ENCODE measurements around the gene ACSL3. TPM values are rescaled to one million over a fixed set of nuclear protein-coding genes. Genes with fewer than 3 reads are reported as not detected.

ACSL3 gene
- total and polyA plus RNA-seq, 2 donors (not counting 3 experiments of a cell fraction or from before 2014, with no cell fraction given), result 58.7 to 139 TPM

GRCh38 chr2:222927600-222927999, 66.8 kb downstream of the ACSL3 start:
- Histone ChIP-seq H3K4me1 (ENCODE audit: control insufficient read depth, extremely low read depth, insufficient read depth, low read length) (peaks cover 5% of the 10 kb centered on the region), H3K9me1 (replicated peaks; ENCODE audit: control insufficient read depth, extremely low read depth, insufficient read depth, low read length) (no peaks in the 10 kb centered on the region), H3K9ac (replicated peaks; ENCODE audit: extremely low read depth, insufficient read depth, low read length) (no peak overlapping the region), H3K36me3 (ENCODE audit: control insufficient read depth in 2 of 2, extremely low read depth in 1 of 2, insufficient read depth in 2 of 2, low read length in 2 of 2) (peaks cover 3 to 22% of the 10 kb centered on the region in 2 experiments), H3K4me2 (ENCODE audit: insufficient read depth, low read length) (no peak overlapping the region), H3K27ac (ENCODE audit: insufficient read depth, low read depth, low read length) (no peak overlapping the region), H3K27me3 (ENCODE audit: control insufficient read depth in 2 of 2, insufficient read depth in 2 of 2, low read length in 2 of 2) (no peaks in the 10 kb centered on the region), H3K9me3 (replicated peaks; ENCODE audit: control insufficient read depth, insufficient read depth, low read length) (no peaks in the 10 kb centered on the region), H4K20me1 (replicated peaks; ENCODE audit: control insufficient read depth, extremely low read depth, insufficient read depth, low read length) (no peaks in the 10 kb centered on the region), H3K79me2 (ENCODE audit: control insufficient read depth, insufficient read depth, low read length) (peaks cover 2% of the 10 kb centered on the region), H3K4me3 (replicated peaks in 1 of 3; ENCODE audit: insufficient read depth in 1 of 3, low read depth in 1 of 3, low read length in 3 of 3) (no peak overlapping the region), H2AFZ (ENCODE audit: low read depth, low read length) (no peak overlapping the region)
- no TSS peak for BruUV-seq (replicated peaks)
- intact Hi-C loops (cut with micrococcal nuclease) (no loop called here), dilution Hi-C loops (cut with MboI; ENCODE audit: extremely low pct_ligation_motif_present, low sequenced_read_pairs) (no loop called here)
- POLR2A ChIA-PET, result no interaction called here
- DNase-seq (ENCODE audit: low read depth, low spot score), result peak; percentile 48
- FAIRE-seq, result no peak
- CTCF ChIA-PET, result interaction anchor here (1.1 to 2.7 kb wide), 2 partner anchors 11 to 12 kb away, joined by 4 to 16 read pairs; no protein-coding TSS in a partner anchor
- TF ChIP-seq POLR2AphosphoS5 (IDR thresholded peaks at IDR 0.05; ENCODE audit: insufficient read depth, low read depth, low read length) (no peak), MYC (IDR thresholded peaks at IDR 0.05; ENCODE audit: low read depth, low read length) (no peak), EZH2 (IDR thresholded peaks at IDR 0.05; ENCODE audit: borderline replicate concordance, low read depth, low read length, severe bottlenecking) (no peak), MAX (IDR thresholded peaks at IDR 0.05; ENCODE audit: insufficient read depth, insufficient read length) (no peak), POLR2A (IDR thresholded peaks at IDR 0.05; ENCODE audit: low read depth, low read length) (no peak), JUN (IDR thresholded peaks at IDR 0.05; ENCODE audit: borderline replicate concordance, insufficient read depth, insufficient read length, low read depth) (no peak), FOS (IDR thresholded peaks at IDR 0.05; ENCODE audit: borderline replicate concordance, insufficient read depth, low read length) (no peak)

- BruUV-seq (replicated peaks), result no TSS peak
- Histone ChIP-seq H3K4me1 (ENCODE audit: control insufficient read depth, extremely low read depth, insufficient read depth, low read length) (peaks cover 5% of the 10 kb centered on the region), H3K9me1 (replicated peaks; ENCODE audit: control insufficient read depth, extremely low read depth, insufficient read depth, low read length) (no peaks in the 10 kb centered on the region), H3K9ac (replicated peaks; ENCODE audit: extremely low read depth, insufficient read depth, low read length) (no peak overlapping the region), H2AFZ (ENCODE audit: low read depth, low read length) (no peak overlapping the region), H4K20me1 (replicated peaks; ENCODE audit: control insufficient read depth, extremely low read depth, insufficient read depth, low read length) (no peaks in the 10 kb centered on the region), H3K4me2 (ENCODE audit: insufficient read depth, low read length) (no peak overlapping the region), H3K79me2 (ENCODE audit: control insufficient read depth, insufficient read depth, low read length) (peaks cover 2% of the 10 kb centered on the region), H3K36me3 (ENCODE audit: control insufficient read depth in 2 of 2, extremely low read depth in 1 of 2, insufficient read depth in 2 of 2, low read length in 2 of 2) (peaks cover 3 to 22% of the 10 kb centered on the region in 2 experiments), H3K27me3 (ENCODE audit: control insufficient read depth in 2 of 2, insufficient read depth in 2 of 2, low read length in 2 of 2) (no peaks in the 10 kb centered on the region), H3K27ac (ENCODE audit: insufficient read depth, low read depth, low read length) (no peak overlapping the region), H3K4me3 (replicated peaks in 1 of 3; ENCODE audit: insufficient read depth in 1 of 3, low read depth in 1 of 3, low read length in 3 of 3) (no peak overlapping the region), H3K9me3 (replicated peaks; ENCODE audit: control insufficient read depth, insufficient read depth, low read length) (no peaks in the 10 kb centered on the region)
- CTCF ChIA-PET, result interaction anchor here (1.0 to 2.7 kb wide), 3 partner anchors 10 to 237 kb away, joined by 3 to 16 read pairs (median 4); no protein-coding TSS in a partner anchor
- intact Hi-C loops (cut with micrococcal nuclease) (no loop called here), dilution Hi-C loops (cut with MboI; ENCODE audit: extremely low pct_ligation_motif_present, low sequenced_read_pairs) (no loop called here)
- POLR2A ChIA-PET, result interaction anchor here (0.7 kb wide), 2 partner anchors 18 to 195 kb away, joined by 3 to 7 read pairs; no protein-coding TSS in a partner anchor
- no peak for FAIRE-seq
- no peak for DNase-seq (ENCODE audit: low read depth, low spot score)
- TF ChIP-seq MYC (IDR thresholded peaks at IDR 0.05; ENCODE audit: low read depth, low read length) (no peak), POLR2AphosphoS5 (IDR thresholded peaks at IDR 0.05; ENCODE audit: insufficient read depth, low read depth, low read length) (no peak)
These were observed 67.5 kb downstream of the ACSL3 start for GRCh38 chr2:222928335-222928734.

All from endothelial cell of umbilical vein (primary cell).